Neural cell (in vitro differentiated cells): ENCODE results near the gene IBSP. TPM values are rescaled to one million over a fixed set of nuclear protein-coding genes. Genes with fewer than 3 reads are reported as not detected.

Experiments used
- H2AFZ ChIP-seq: fragments of 200-600, 300-800 bp; sonication (generic), shearing (Covaris generic); 2 replicates; pipeline ENCODE4 v1.6.0; 2014; ENCODE audit warnings: low read depth, mild to moderate bottlenecking, antibody characterized with exemption, low read length, moderate library complexity
- H3F3A ChIP-seq: fragments of 200-600 bp; shearing (Covaris generic); 2 replicates; pipeline ENCODE4 v1.6.1; 2016; ENCODE audit warnings: mild to moderate bottlenecking, moderate library complexity, mixed read lengths, antibody characterized with exemption, low read length; ENCODE audit not compliant: insufficient read depth, poor library complexity, severe bottlenecking
- H3K27ac ChIP-seq: fragments of 200-600, 300-800 bp; sonication (generic), shearing (Covaris generic); 2 replicates; pipeline ENCODE4 v1.5.1; 2014; ENCODE audit warnings: mild to moderate bottlenecking, low read length, moderate library complexity
- H3K27me3 ChIP-seq: fragments of 300-800, 200-600 bp; sonication (generic), shearing (Covaris generic); 2 replicates; pipeline ENCODE4 v1.6.0; 2014; ENCODE audit warnings: mild to moderate bottlenecking, low read depth, low read length, moderate library complexity; ENCODE audit not compliant: insufficient read depth
- H3K36me3 ChIP-seq: fragments of 300-800, 200-600 bp; sonication (generic), shearing (Covaris generic); 2 replicates; pipeline ENCODE4 v1.5.1; 2014; ENCODE audit warnings: mild to moderate bottlenecking, antibody characterized with exemption, low read length, moderate library complexity; ENCODE audit not compliant: insufficient read depth
- H3K4me2 ChIP-seq: fragments of 300-800, 200-600 bp; sonication (generic), shearing (Covaris generic); 2 replicates; pipeline ENCODE4 v1.6.0; 2014; ENCODE audit warnings: mild to moderate bottlenecking, low read length
- H3K4me3 ChIP-seq: fragments of 300-800, 200-600 bp; sonication (generic), shearing (Covaris generic); 2 replicates; pipeline ENCODE4 v1.5.1; 2014; ENCODE audit warnings: mild to moderate bottlenecking, low read length, moderate library complexity
- H3K79me2 ChIP-seq: fragments of 200-600 bp; shearing (Covaris generic); replicated peaks from 2 replicates; pipeline ENCODE4 v1.6.0; 2014; ENCODE audit warnings: mild to moderate bottlenecking, low read length, moderate library complexity; ENCODE audit not compliant: insufficient read depth
- H3K9ac ChIP-seq: fragments of 300-800, 200-600 bp; sonication (generic), shearing (Covaris generic); 2 replicates; pipeline ENCODE4 v1.6.1; 2016; ENCODE audit warnings: mild to moderate bottlenecking, low read length, mixed read lengths
- H3K9me2 ChIP-seq: fragments of 200-600 bp; shearing (Covaris generic); 2 replicates; pipeline ENCODE4 v1.6.1; 2016; ENCODE audit warnings: mild to moderate bottlenecking, low read length, mixed read lengths; ENCODE audit not compliant: insufficient read depth
- H3K9me3 ChIP-seq: fragments of 200-600, 300-800 bp; sonication (generic), shearing (Covaris generic); 2 replicates; pipeline ENCODE4 v1.6.1; 2016; ENCODE audit warnings: mild to moderate bottlenecking, mixed run types, low read length, moderate library complexity, mixed read lengths
- H4K20me1 ChIP-seq: fragments of 200-600 bp; shearing (Covaris generic); 2 replicates; pipeline ENCODE4 v1.6.1; 2016; ENCODE audit warnings: mild to moderate bottlenecking, mixed run types; ENCODE audit not compliant: insufficient read depth
- EP300 ChIP-seq: fragments of 450-650 bp; conservative IDR thresholded peaks from 2 replicates; pipeline ENCODE4 v1.6.1; 2014; ENCODE audit warnings: antibody characterized with exemption, mild to moderate bottlenecking, moderate library complexity; ENCODE audit not compliant: poor library complexity, severe bottlenecking
- EZH2 ChIP-seq: fragments of 200-600, 300-800 bp; shearing (Covaris generic), sonication (generic); IDR thresholded peaks from 2 replicates; pipeline ENCODE4 v1.6.1; 2014; ENCODE audit warnings: antibody characterized with exemption, low read length, borderline replicate concordance, mild to moderate bottlenecking; ENCODE audit not compliant: insufficient read depth, poor library complexity, severe bottlenecking
- MXI1 ChIP-seq: fragments of 450-650 bp; conservative IDR thresholded peaks from 2 replicates; pipeline ENCODE4 v1.6.1; 2014; ENCODE audit warnings: antibody characterized with exemption, mild to moderate bottlenecking; ENCODE audit not compliant: poor library complexity, severe bottlenecking
- POLR2AphosphoS5 ChIP-seq: IDR thresholded peaks from 2 replicates; pipeline ENCODE4 v1.6.1; 2012
- RAD21 ChIP-seq: fragments of 450-650 bp; conservative IDR thresholded peaks from 2 replicates; pipeline ENCODE4 v1.6.1; 2014; ENCODE audit warnings: antibody characterized with exemption, mild to moderate bottlenecking, moderate library complexity
- SMC3 ChIP-seq: fragments of 450-650 bp; conservative IDR thresholded peaks from 2 replicates; pipeline ENCODE4 v1.6.1; 2014; ENCODE audit warnings: antibody characterized with exemption, mild to moderate bottlenecking, moderate library complexity; ENCODE audit not compliant: poor library complexity
- TAF1 ChIP-seq: IDR thresholded peaks from 2 replicates; pipeline ENCODE4 v1.6.1; 2012; ENCODE audit warnings: low read depth
- polyA plus RNA-seq: library from polyadenylated mRNA; depleted of rRNA; stranded (reverse); fragments of >200 nt; gene quantifications from 2 replicates; pipeline ENCODE4 v1.2.3, GENCODE V29; 2014
- TF ChIP-seq, protein P1 (sequence below): IDR thresholded peaks from 2 replicates; pipeline ENCODE4 v1.6.1; 2012; ENCODE audit warnings: borderline replicate concordance
- TF ChIP-seq, protein P2 (sequence below): fragments of 450-650 bp; IDR thresholded peaks from 2 replicates; pipeline ENCODE4 v1.5.1; 2014; ENCODE audit warnings: antibody characterized with exemption, mild to moderate bottlenecking, moderate library complexity; ENCODE audit not compliant: poor library complexity, severe bottlenecking

The IBSP gene
- polyA plus RNA-seq, 1 donor from 2014 or later, result not detected

DNA sequence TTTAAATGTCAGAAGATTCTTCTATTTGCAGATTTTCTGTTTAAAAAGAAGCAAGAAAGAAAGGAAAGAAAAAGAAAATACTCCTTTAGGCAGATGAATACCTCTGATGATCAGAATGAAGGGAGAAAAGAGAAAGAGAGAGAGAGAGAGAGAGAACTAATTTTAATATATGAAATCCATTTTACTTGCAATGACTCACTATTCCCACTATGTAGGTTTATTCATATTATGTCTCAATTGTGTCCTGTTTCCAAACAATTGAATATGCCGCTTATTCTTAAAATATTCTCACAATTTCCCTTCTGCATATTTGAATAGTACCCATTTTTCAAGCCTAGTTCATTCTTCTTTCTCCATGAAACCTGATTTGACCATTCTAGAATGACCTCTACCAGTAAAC is 45.1 kb downstream of the IBSP start:
- H3K9me3 ChIP-seq, result no peaks in the 10 kb centered on the region
- no peaks in the 10 kb centered on the region for H3K9me2 ChIP-seq
- TF ChIP-seq, protein P1, sequence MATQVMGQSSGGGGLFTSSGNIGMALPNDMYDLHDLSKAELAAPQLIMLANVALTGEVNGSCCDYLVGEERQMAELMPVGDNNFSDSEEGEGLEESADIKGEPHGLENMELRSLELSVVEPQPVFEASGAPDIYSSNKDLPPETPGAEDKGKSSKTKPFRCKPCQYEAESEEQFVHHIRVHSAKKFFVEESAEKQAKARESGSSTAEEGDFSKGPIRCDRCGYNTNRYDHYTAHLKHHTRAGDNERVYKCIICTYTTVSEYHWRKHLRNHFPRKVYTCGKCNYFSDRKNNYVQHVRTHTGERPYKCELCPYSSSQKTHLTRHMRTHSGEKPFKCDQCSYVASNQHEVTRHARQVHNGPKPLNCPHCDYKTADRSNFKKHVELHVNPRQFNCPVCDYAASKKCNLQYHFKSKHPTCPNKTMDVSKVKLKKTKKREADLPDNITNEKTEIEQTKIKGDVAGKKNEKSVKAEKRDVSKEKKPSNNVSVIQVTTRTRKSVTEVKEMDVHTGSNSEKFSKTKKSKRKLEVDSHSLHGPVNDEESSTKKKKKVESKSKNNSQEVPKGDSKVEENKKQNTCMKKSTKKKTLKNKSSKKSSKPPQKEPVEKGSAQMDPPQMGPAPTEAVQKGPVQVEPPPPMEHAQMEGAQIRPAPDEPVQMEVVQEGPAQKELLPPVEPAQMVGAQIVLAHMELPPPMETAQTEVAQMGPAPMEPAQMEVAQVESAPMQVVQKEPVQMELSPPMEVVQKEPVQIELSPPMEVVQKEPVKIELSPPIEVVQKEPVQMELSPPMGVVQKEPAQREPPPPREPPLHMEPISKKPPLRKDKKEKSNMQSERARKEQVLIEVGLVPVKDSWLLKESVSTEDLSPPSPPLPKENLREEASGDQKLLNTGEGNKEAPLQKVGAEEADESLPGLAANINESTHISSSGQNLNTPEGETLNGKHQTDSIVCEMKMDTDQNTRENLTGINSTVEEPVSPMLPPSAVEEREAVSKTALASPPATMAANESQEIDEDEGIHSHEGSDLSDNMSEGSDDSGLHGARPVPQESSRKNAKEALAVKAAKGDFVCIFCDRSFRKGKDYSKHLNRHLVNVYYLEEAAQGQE, result no peak
- TF ChIP-seq, protein P2, sequence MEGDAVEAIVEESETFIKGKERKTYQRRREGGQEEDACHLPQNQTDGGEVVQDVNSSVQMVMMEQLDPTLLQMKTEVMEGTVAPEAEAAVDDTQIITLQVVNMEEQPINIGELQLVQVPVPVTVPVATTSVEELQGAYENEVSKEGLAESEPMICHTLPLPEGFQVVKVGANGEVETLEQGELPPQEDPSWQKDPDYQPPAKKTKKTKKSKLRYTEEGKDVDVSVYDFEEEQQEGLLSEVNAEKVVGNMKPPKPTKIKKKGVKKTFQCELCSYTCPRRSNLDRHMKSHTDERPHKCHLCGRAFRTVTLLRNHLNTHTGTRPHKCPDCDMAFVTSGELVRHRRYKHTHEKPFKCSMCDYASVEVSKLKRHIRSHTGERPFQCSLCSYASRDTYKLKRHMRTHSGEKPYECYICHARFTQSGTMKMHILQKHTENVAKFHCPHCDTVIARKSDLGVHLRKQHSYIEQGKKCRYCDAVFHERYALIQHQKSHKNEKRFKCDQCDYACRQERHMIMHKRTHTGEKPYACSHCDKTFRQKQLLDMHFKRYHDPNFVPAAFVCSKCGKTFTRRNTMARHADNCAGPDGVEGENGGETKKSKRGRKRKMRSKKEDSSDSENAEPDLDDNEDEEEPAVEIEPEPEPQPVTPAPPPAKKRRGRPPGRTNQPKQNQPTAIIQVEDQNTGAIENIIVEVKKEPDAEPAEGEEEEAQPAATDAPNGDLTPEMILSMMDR, result no peak
- TF ChIP-seq RAD21 (no peak), SMC3 (no peak), TAF1 (no peak), MXI1 (no peak), EP300 (no peak), EZH2 (no peak), POLR2AphosphoS5 (no peak)
- H3K27ac ChIP-seq, result no peak overlapping the region
- H3K9ac ChIP-seq, result no peak overlapping the region
- H3K27me3 ChIP-seq, result no peaks in the 10 kb centered on the region
- no peaks in the 10 kb centered on the region for H4K20me1 ChIP-seq
- H2AFZ ChIP-seq, result no peak overlapping the region
- H3K36me3 ChIP-seq, result no peaks in the 10 kb centered on the region
- no peak overlapping the region for H3K4me3 ChIP-seq
- no peaks in the 10 kb centered on the region for H3F3A ChIP-seq
- H3K4me2 ChIP-seq, result no peak overlapping the region
- no peaks in the 10 kb centered on the region for H3K79me2 ChIP-seq

DNA sequence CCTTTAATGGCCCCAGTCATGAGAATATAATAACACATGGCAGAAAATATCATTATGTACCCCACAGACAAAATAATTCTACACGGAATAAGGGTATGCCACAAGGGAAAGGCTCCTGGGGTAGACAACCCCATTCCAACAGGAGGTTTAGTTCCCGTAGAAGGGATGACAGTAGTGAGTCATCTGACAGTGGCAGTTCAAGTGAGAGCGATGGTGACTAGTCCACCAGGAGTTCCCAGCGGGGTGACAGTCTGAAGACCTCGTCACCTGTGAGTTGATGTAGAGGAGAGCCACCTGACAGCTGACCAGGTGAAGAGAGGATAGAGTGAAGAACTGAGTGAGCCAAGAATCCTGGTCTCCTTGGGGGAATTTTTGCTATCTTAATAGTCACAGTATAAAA is 46.9 kb downstream of the IBSP start:
- Histone ChIP-seq H3F3A (no peaks in the 10 kb centered on the region), H3K36me3 (no peaks in the 10 kb centered on the region), H3K27ac (no peak overlapping the region), H4K20me1 (no peaks in the 10 kb centered on the region), H3K4me2 (no peak overlapping the region), H3K27me3 (no peaks in the 10 kb centered on the region), H3K9me3 (no peaks in the 10 kb centered on the region), H2AFZ (no peak overlapping the region), H3K79me2 (no peaks in the 10 kb centered on the region), H3K4me3 (no peak overlapping the region), H3K9ac (no peak overlapping the region), H3K9me2 (no peaks in the 10 kb centered on the region)
- TF ChIP-seq SMC3 (no peak), EZH2 (no peak), RAD21 (no peak), MXI1 (no peak), EP300 (no peak), POLR2AphosphoS5 (no peak), TAF1 (no peak)
- TF ChIP-seq, protein P1, result no peak
- TF ChIP-seq, protein P2, result no peak
